CD14-positive monocyte (primary cell): Measurements from ENCODE around the gene ADNP2. TPM values are rescaled to one million over a fixed set of nuclear protein-coding genes. Genes with fewer than 3 reads are reported as not detected.
A peak's percentile ranks its signal among the peaks of the same experiment; 100 is the strongest.

ENCODE experiments used
- DNase-seq, 3 donors: peaks; one replicate each; pipeline ENCODE4 v3.0.0-alpha.2; 2011 to 2022
- H2AFZ ChIP-seq: 2 replicates; pipeline ENCODE4 v1.6.0; 2012; ENCODE audit warnings: mild to moderate bottlenecking, low read depth, low read length, inconsistent platforms; ENCODE audit not compliant: insufficient read depth, poor library complexity, severe bottlenecking
- H3K27ac ChIP-seq, 2 donors: 1 replicate in 1 of 2; 2 replicates in 1 of 2; pipeline ENCODE4 v1.5.1; 2012 to 2013; ENCODE audit warnings: low read length in 2 of 2, control low read depth in 1 of 2, inconsistent platforms in 1 of 2, low read depth in 1 of 2, mild to moderate bottlenecking in 1 of 2
- H3K27me3 ChIP-seq, 2 donors: one replicate each; pipeline versions ENCODE4 v1.6.0 to v1.6.1; 2011 to 2013; ENCODE audit warnings: low read length in 2 of 2; ENCODE audit not compliant: control insufficient read depth in 2 of 2, insufficient read depth in 2 of 2
- H3K36me3 ChIP-seq, 2 donors: replicated peaks in 1 of 2; 1 replicate in 1 of 2; 2 replicates in 1 of 2; pipeline versions ENCODE4 v1.5.1 to v1.6.1; 2012 to 2013; ENCODE audit warnings: low read length in 2 of 2, control low read depth in 1 of 2, inconsistent platforms in 1 of 2, mild to moderate bottlenecking in 1 of 2; ENCODE audit not compliant: insufficient read depth in 2 of 2, control insufficient read depth in 1 of 2
- H3K4me1 ChIP-seq, 2 donors: 1 replicate in 1 of 2; 2 replicates in 1 of 2; pipeline versions ENCODE4 v1.5.1 to v1.6.1; 2012 to 2013; ENCODE audit warnings: low read length in 2 of 2, control low read depth in 1 of 2, inconsistent platforms in 1 of 2, mild to moderate bottlenecking in 1 of 2, moderate library complexity in 1 of 2; ENCODE audit not compliant: insufficient read depth in 2 of 2, control insufficient read depth in 1 of 2
- H3K4me2 ChIP-seq: replicated peaks from 2 replicates; pipeline ENCODE3; 2012; ENCODE audit warnings: low read length, moderate library complexity, mild to moderate bottlenecking; ENCODE audit not compliant: poor library complexity, severe bottlenecking; ENCODE audit errors: extremely low read depth
- H3K4me3 ChIP-seq, 3 experiments: fragments of 200-600 bp in 1 of 3; sonication (generic) in 1 of 3; replicated peaks in 1 of 3; 1 replicate in 2 of 3; 2 replicates in 1 of 3; pipeline ENCODE4 v1.5.1; 2011 to 2013; ENCODE audit warnings: low read length in 3 of 3, mild to moderate bottlenecking in 3 of 3, control low read depth in 2 of 3, low read depth in 2 of 3, inconsistent platforms in 1 of 3, moderate library complexity in 1 of 3
- H3K79me2 ChIP-seq: 2 replicates; pipeline ENCODE4 v1.6.0; 2012; ENCODE audit warnings: mild to moderate bottlenecking, control low read depth, inconsistent platforms, low read length, moderate library complexity; ENCODE audit not compliant: insufficient read depth
- H3K9ac ChIP-seq: 2 replicates; pipeline ENCODE4 v1.6.0; 2017; ENCODE audit warnings: low read length, mild to moderate bottlenecking; ENCODE audit not compliant: insufficient read depth, poor library complexity, severe bottlenecking
- H3K9me3 ChIP-seq, 2 donors: replicated peaks in 1 of 2; 1 replicate in 1 of 2; 2 replicates in 1 of 2; pipeline versions ENCODE4 v1.5.1 to v1.6.1; 2012 to 2013; ENCODE audit warnings: low read length in 2 of 2, control low read depth in 1 of 2; ENCODE audit not compliant: control insufficient read depth in 1 of 2, insufficient read depth in 1 of 2
- H4K20me1 ChIP-seq: 2 replicates; pipeline ENCODE4 v1.6.0; 2012; ENCODE audit warnings: mild to moderate bottlenecking, low read length, control low read depth, moderate library complexity; ENCODE audit not compliant: insufficient read depth
- H3K27ac Mint-ChIP-seq, 7 donors: one replicate each; pipeline ENCODE4 v1.8.0; 2020; ENCODE audit warnings: mild to moderate bottlenecking in 7 of 7, mixed read lengths in 7 of 7, moderate library complexity in 6 of 7, inconsistent platforms in 2 of 7
- H3K27me3 Mint-ChIP-seq, 3 donors: one replicate each; pipeline ENCODE4 v1.8.0; 2021 to 2022; ENCODE audit warnings: low read depth in 3 of 3, mild to moderate bottlenecking in 3 of 3, mixed read lengths in 3 of 3, moderate library complexity in 3 of 3, inconsistent platforms in 1 of 3
- H3K36me3 Mint-ChIP-seq, 2 donors: one replicate each; pipeline ENCODE4 v1.8.0; 2020; ENCODE audit warnings: mixed read lengths in 2 of 2, inconsistent platforms in 1 of 2, mild to moderate bottlenecking in 1 of 2
- H3K4me1 Mint-ChIP-seq: one replicate; pipeline ENCODE4 v1.8.0; 2020; ENCODE audit warnings: mild to moderate bottlenecking, mixed read lengths
- H3K4me3 Mint-ChIP-seq, 2 donors: one replicate each; pipeline ENCODE4 v1.8.0; 2020; ENCODE audit warnings: mild to moderate bottlenecking in 2 of 2, mixed read lengths in 2 of 2, moderate library complexity in 1 of 2
- H3K9me3 Mint-ChIP-seq, 7 donors: one replicate each; pipeline ENCODE4 v1.8.0; 2020 to 2022; ENCODE audit warnings: mixed read lengths in 7 of 7, mild to moderate bottlenecking in 6 of 7, moderate library complexity in 6 of 7, inconsistent platforms in 2 of 7
- WGBS: methylation state at CpG from one replicate; pipeline ENCODE4 v1.1.5; 2013; ENCODE audit warnings: missing lambda C conversion rate; ENCODE audit not compliant: insufficient coverage; 5-methylcytosine and 5-hydroxymethylcytosine counted together
- intact Hi-C, 2 donors: fragments of 100-400 bp; cut with micrococcal nuclease; formaldehyde crosslinking; loops; one replicate each; pipeline versions ENCODE4 v1.15.0 to v1.15.1; 2023
- polyA plus RNA-seq, 3 donors: library from polyadenylated mRNA; depleted of rRNA in 1 of 3; unstranded in 2 of 3; stranded (reverse) in 1 of 3; fragments of 300-500 nt in 2 of 3; fragments of >200 nt in 1 of 3; fragmentation: Illumina TruSeq in 2 of 3; gene quantifications; 1 replicate in 2 of 3; 2 replicates in 1 of 3; pipeline ENCODE4 v1.2.3, GENCODE V29; 2012 to 2021
- TF ChIP-seq, protein P1 (sequence below): fragments of 200-600 bp; IDR thresholded peaks from one replicate; pipeline ENCODE4 v1.8.0; 2022; ENCODE audit warnings: antibody characterized with exemption, mild to moderate bottlenecking

The ADNP2 gene
- polyA plus RNA-seq, 3 donors = 3.0 to 5.6 (median 3.6) TPM

DNA sequence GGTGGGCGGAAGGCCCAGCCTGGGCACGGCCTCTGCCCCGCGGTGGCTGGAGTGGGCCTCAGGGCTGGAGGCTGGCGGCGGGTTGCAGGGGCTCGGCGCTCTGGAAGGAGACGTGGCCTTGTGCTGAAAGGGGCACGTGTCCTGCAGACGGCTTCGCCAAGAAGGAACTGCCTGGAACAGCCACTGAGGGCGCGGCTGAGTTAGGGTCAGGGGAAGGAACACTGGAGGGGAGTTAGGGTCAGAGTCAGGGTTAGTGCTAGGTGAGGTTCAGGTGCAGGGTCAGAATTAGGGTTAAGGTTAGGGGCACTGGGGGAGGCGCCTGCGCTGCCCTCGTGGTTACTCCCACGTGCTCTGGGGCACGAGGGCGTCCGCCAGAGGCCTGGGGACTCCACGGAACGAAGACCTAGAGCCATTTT lies 933 bp upstream of the ADNP2 start:
- Histone ChIP-seq H2AFZ (peak overlapping the region; percentile 33), H3K9me3 (peaks cover 0 to 9% of the 10 kb centered on the region in 2 donors), H3K4me2 (no peak overlapping the region), H3K27me3 (no peaks in the 10 kb centered on the region), H3K4me1 (peaks cover 11 to 17% of the 10 kb centered on the region in 2 donors), H3K79me2 (peaks cover 27% of the 10 kb centered on the region), H3K4me3 (no peak overlapping the region), H3K9ac (no peak overlapping the region), H3K36me3 (no peaks in the 10 kb centered on the region), H3K27ac (no peak overlapping the region), H4K20me1 (no peaks in the 10 kb centered on the region)
- intact Hi-C loops = loop anchor here (5.0 to 10.0 kb wide), 5 partner anchors 39 to 431 kb away; partner anchors contain the start of gene CTDP1 (in 1 of the 2)
- H3K9me3 Mint-ChIP-seq = peaks cover 2 to 13% (median 8%) of the 10 kb centered on the region in 7 donors
- H3K27ac Mint-ChIP-seq = peak overlapping the region in 4 of 7 donors; percentile 40 to 81 (median 70)
- H3K4me1 Mint-ChIP-seq = peaks cover 18% of the 10 kb centered on the region
- DNase-seq = no peak
- peaks cover 0 to 4% (median 2%) of the 10 kb centered on the region in 3 donors for H3K27me3 Mint-ChIP-seq
- H3K4me3 Mint-ChIP-seq = peak overlapping the region in 1 of 2 donors; percentile 17
- TF ChIP-seq, protein P1, sequence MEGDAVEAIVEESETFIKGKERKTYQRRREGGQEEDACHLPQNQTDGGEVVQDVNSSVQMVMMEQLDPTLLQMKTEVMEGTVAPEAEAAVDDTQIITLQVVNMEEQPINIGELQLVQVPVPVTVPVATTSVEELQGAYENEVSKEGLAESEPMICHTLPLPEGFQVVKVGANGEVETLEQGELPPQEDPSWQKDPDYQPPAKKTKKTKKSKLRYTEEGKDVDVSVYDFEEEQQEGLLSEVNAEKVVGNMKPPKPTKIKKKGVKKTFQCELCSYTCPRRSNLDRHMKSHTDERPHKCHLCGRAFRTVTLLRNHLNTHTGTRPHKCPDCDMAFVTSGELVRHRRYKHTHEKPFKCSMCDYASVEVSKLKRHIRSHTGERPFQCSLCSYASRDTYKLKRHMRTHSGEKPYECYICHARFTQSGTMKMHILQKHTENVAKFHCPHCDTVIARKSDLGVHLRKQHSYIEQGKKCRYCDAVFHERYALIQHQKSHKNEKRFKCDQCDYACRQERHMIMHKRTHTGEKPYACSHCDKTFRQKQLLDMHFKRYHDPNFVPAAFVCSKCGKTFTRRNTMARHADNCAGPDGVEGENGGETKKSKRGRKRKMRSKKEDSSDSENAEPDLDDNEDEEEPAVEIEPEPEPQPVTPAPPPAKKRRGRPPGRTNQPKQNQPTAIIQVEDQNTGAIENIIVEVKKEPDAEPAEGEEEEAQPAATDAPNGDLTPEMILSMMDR = no peak
- 97% methylated on average over 14 of the region's 23 CpGs for WGBS
- peaks cover 0 to 5% of the 10 kb centered on the region in 2 donors for H3K36me3 Mint-ChIP-seq

DNA sequence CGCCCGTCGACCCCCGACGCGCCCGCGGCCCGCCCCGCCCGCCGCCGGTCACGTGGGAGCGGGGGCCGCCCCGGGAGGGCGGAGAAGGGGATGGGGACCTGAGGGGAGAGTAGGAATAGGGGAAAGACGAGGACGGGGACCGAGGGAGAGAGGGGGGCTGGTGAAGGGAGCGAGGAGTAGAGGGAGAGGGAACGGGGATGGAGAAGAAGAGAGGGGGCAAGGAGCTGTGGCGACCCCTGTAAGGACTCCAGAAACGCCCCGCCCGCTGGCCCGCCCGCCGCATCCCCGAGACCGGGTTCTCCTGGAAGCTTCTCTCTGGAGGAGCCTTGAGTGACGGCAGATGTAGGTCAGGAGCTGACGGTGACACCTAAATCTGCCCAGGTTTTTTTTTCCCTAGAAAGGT lies 615 bp downstream of the ADNP2 start:
- H2AFZ ChIP-seq = peak overlapping the region; percentile 66

More for the DNA sequence above, 615 bp downstream of the ADNP2 start:
- Histone ChIP-seq H3K4me2 (peak overlapping the region; percentile 78), H3K36me3 (no peaks in the 10 kb centered on the region), H3K27ac (peak overlapping the region in 1 of 2 donors; percentile 27), H3K4me3 (peak overlapping the region; percentile 62 to 82 (median 81)), H3K9ac (peak overlapping the region; percentile 62), H3K27me3 (no peaks in the 10 kb centered on the region), H4K20me1 (peaks cover 4% of the 10 kb centered on the region), H3K9me3 (peaks cover 0 to 9% of the 10 kb centered on the region in 2 donors), H3K4me1 (peaks cover 11 to 17% of the 10 kb centered on the region in 2 donors), H3K79me2 (peaks cover 42% of the 10 kb centered on the region)
- Mint-ChIP-seq H3K4me3 (peak overlapping the region; percentile 88), H3K9me3 (peaks cover 2 to 13% (median 8%) of the 10 kb centered on the region in 7 donors), H3K36me3 (peaks cover 0 to 5% of the 10 kb centered on the region in 2 donors), H3K4me1 (peaks cover 25% of the 10 kb centered on the region), H3K27ac (peak overlapping the region; percentile 72 to 93 (median 84)), H3K27me3 (peaks cover 0 to 4% (median 2%) of the 10 kb centered on the region in 3 donors)
- peak in 1 of 3 donors; percentile 16 for DNase-seq
- TF ChIP-seq, protein P1 = no peak
- WGBS = 0% methylated on average over 31 of the region's 34 CpGs
- intact Hi-C loops = loop anchor here (5.0 to 10.0 kb wide), 5 partner anchors 38 to 432 kb away; partner anchors contain the start of gene CTDP1 (in 1 of the 2)
